Activated CD8-positive, alpha-beta T cell treated with anti-CD3 and anti-CD28 coated beads for 36 hours (primary cell): ENCODE data around the gene EHD4. TPM values are rescaled to one million over a fixed set of nuclear protein-coding genes. Genes with fewer than 3 reads are reported as not detected.

Experiments used
- ATAC-seq: fragments of 200-7000 bp; cut with Tn5 transposase; one replicate; pipeline ENCODE4 v1.10.0; 2021; ENCODE audit warnings: mild to moderate bottlenecking, moderate library complexity
- CTCF ChIA-PET: fragments of 350-600 bp; sonication (Branson Sonifier 250); formaldehyde crosslinking; loops from one replicate; lab custom pipeline; 2021; ENCODE audit warnings: antibody characterized with exemption; lab: Charles Lee
- POLR2A ChIA-PET: fragments of 350-600 bp; sonication (Branson Sonifier 250); formaldehyde crosslinking; loops from one replicate; lab custom pipeline; 2021; ENCODE audit warnings: antibody characterized with exemption; lab: Charles Lee
- DNase-seq: peaks from one replicate; pipeline ENCODE4 v3.0.0-alpha.2; 2020
- H3K27ac Mint-ChIP-seq: one replicate; pipeline ENCODE4 v1.8.0; 2021; ENCODE audit warnings: mild to moderate bottlenecking, mixed read lengths
- H3K27me3 Mint-ChIP-seq: one replicate; pipeline ENCODE4 v1.8.0; 2021; ENCODE audit warnings: mixed read lengths
- H3K36me3 Mint-ChIP-seq: one replicate; pipeline ENCODE4 v1.8.0; 2021; ENCODE audit warnings: low read depth, mixed read lengths
- H3K4me1 Mint-ChIP-seq: one replicate; pipeline ENCODE4 v1.8.0; 2021; ENCODE audit warnings: low read depth, mixed read lengths
- H3K4me3 Mint-ChIP-seq: one replicate; pipeline ENCODE4 v1.8.0; 2021; ENCODE audit warnings: mild to moderate bottlenecking, moderate library complexity, mixed read lengths
- H3K9me3 Mint-ChIP-seq: one replicate; pipeline ENCODE4 v1.8.0; 2021; ENCODE audit warnings: mixed read lengths
- intact Hi-C: fragments of 100-400 bp; cut with micrococcal nuclease; formaldehyde crosslinking; loops from one replicate; pipeline ENCODE4 v1.10.0; 2022
- total RNA-seq, 2 experiments: library from RNA; stranded (reverse); gene quantifications; one replicate each; pipeline ENCODE4 v1.2.3, GENCODE V29; 2021
- TF ChIP-seq, protein P1 (sequence below): fragments of 200-600 bp; IDR thresholded peaks from one replicate; pipeline ENCODE4 v1.8.0; 2022; ENCODE audit warnings: antibody characterized with exemption, mild to moderate bottlenecking

The EHD4 gene
- total RNA-seq, 2 experiments from 2014 or later = 22.3 to 22.6 TPM

DNA sequence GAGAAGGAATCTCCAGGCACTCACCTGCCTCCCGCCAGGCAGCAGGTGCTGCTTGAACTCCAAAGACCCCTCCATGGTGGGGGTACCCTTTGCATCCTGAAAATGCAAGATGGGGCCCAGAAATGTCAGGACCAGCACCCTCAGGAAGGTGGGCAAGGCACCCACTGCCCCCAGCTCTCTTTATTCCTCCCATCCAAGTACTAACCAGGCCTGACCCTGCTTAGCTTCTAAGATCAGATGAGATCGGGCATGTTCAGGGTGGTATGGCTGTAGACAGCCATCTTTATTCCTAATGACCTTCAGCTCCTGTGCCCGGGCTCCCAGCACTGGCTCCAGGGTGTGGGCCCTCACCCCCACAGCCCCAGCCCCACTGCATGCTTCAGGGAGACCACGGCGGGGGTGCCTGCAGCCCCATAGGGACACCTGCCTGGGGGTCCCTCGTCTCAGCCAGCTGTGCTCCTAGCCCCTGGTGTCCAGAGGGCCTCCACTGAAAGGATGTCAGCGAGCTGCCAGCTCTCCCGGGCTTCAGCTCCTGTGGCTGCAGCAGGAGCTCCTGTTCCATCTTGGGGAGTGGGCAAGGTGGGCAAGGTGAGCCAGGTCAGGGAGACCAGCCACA lies 120.5 kb downstream of the EHD4 start:
- Mint-ChIP-seq H3K36me3 (peaks cover 3% of the 10 kb centered on the region), H3K4me3 (no peak overlapping the region), H3K27me3 (no peaks in the 10 kb centered on the region), H3K4me1 (peaks cover 7% of the 10 kb centered on the region), H3K27ac (no peak overlapping the region), H3K9me3 (no peaks in the 10 kb centered on the region)
- no peak for DNase-seq
- CTCF ChIA-PET = interaction anchor here (0.7 to 1.0 kb wide), 2 partner anchors 13 kb away, joined by 3 read pairs; no protein-coding TSS in a partner anchor
- intact Hi-C loops = no loop called here
- POLR2A ChIA-PET = interaction anchor here (1.0 to 1.2 kb wide), 2 partner anchors 13 to 18 kb away, joined by 3 to 5 read pairs; no protein-coding TSS in a partner anchor
- TF ChIP-seq, protein P1, sequence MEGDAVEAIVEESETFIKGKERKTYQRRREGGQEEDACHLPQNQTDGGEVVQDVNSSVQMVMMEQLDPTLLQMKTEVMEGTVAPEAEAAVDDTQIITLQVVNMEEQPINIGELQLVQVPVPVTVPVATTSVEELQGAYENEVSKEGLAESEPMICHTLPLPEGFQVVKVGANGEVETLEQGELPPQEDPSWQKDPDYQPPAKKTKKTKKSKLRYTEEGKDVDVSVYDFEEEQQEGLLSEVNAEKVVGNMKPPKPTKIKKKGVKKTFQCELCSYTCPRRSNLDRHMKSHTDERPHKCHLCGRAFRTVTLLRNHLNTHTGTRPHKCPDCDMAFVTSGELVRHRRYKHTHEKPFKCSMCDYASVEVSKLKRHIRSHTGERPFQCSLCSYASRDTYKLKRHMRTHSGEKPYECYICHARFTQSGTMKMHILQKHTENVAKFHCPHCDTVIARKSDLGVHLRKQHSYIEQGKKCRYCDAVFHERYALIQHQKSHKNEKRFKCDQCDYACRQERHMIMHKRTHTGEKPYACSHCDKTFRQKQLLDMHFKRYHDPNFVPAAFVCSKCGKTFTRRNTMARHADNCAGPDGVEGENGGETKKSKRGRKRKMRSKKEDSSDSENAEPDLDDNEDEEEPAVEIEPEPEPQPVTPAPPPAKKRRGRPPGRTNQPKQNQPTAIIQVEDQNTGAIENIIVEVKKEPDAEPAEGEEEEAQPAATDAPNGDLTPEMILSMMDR = no peak
- ATAC-seq = no peak

DNA sequence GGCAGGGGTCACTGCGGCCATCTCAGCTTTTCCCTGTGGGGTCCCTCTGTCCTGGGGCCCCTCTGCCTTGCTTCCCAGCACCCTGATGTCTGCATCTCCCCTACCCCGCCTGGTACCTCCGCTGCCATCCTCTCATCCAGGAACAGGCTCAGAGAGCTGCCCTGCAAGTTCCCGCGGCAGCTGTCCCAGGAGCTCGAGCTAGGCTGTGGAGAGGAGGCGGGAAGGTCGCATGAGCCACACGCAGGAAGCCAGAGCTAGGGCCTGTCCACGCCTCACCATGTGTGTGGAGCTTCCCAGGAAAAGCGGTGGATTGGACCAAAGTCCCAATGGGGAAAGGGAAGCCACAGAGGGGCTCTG lies 121.2 kb downstream of the EHD4 start:
- no peak for DNase-seq
- ChIA-PET CTCF (interaction anchor here (1.0 kb wide), 1 partner anchor 77 kb away, joined by 4 read pairs; the partner anchor contains the start of gene MAPKBP1), POLR2A (no interaction called here)
- Mint-ChIP-seq H3K4me1 (peaks cover 7% of the 10 kb centered on the region), H3K36me3 (peaks cover 3% of the 10 kb centered on the region), H3K27me3 (no peaks in the 10 kb centered on the region), H3K4me3 (no peak overlapping the region), H3K27ac (no peak overlapping the region), H3K9me3 (no peaks in the 10 kb centered on the region)
- intact Hi-C loops = no loop called here
- no peak for ATAC-seq
- TF ChIP-seq, protein P1 = no peak

DNA sequence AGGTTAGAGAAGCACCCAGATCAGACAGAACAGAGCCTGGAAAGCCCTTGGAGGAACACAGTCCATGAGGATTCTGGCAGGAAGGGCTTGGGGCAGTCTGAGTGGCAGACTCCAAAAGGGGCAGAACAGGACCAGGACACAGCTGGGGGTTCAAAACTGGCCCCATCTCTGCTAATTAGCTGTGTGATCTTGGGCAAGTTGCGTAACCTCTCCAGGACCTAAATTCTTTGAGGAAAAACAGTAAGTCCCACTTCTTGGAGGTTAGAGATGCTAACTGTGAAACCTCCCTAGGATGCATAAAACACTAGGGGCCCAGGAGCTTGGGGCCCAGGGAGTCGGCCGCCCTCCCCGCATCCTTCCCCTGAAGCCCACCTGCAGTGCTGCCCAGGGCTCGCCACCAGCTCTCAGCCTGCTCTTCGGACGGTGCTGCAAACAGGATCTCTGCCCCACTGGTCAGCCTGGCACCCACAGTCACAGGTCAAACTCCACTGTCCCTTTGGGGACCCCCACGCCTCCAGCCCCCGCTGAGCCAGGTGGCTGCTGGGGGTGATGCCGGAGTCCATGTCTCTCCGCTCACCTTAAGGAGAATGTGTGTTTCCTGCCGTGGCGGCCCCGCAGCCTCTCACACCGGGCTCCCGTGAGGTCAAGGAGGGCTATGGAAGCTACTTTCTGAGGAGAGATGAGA lies 121.7 kb downstream of the EHD4 start:
- H3K36me3 Mint-ChIP-seq = peaks cover 3% of the 10 kb centered on the region
- TF ChIP-seq, protein P1 = no peak
- POLR2A ChIA-PET = no interaction called here
- H3K27me3 Mint-ChIP-seq = no peaks in the 10 kb centered on the region
- H3K4me1 Mint-ChIP-seq = peaks cover 7% of the 10 kb centered on the region
- no peak overlapping the region for H3K4me3 Mint-ChIP-seq
- H3K9me3 Mint-ChIP-seq = no peaks in the 10 kb centered on the region
- H3K27ac Mint-ChIP-seq = no peak overlapping the region
- intact Hi-C loops = no loop called here
- DNase-seq = no peak
- no peak for ATAC-seq
- CTCF ChIA-PET = interaction anchor here (1.0 kb wide), 2 partner anchors 54 to 77 kb away, joined by 4 read pairs; partner anchors contain the start of gene MAPKBP1

DNA sequence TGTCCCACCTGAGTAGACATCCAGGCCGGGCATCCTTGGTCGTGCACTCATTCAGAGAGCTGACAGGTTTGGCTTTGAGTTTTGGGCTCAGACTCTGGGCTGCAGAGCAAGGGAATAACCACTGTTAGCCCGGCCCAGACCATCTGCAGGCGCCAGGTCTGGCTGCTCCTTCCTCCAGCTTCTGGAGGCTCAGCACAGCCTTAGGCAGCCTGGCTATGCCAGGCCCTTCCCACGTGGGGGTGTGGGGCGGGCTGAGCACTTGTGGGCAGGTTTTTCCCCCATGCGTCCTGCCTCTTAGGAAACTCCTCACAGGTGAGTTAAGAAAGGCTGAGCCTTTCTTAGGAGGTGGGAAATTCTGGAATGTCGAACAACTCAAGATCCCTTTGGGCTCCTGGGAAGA lies 122.5 kb downstream of the EHD4 start:
- TF ChIP-seq, protein P1 = no peak
- no peak for DNase-seq
- Mint-ChIP-seq H3K9me3 (no peaks in the 10 kb centered on the region), H3K36me3 (peaks cover 3% of the 10 kb centered on the region), H3K4me1 (peaks cover 7% of the 10 kb centered on the region), H3K27ac (no peak overlapping the region), H3K27me3 (no peaks in the 10 kb centered on the region), H3K4me3 (no peak overlapping the region)
- intact Hi-C loops = no loop called here
- CTCF ChIA-PET = interaction anchor here (1.0 kb wide), 2 partner anchors 55 to 76 kb away, joined by 4 read pairs; partner anchors contain the start of gene MAPKBP1
- ATAC-seq = no peak
- POLR2A ChIA-PET = no interaction called here

DNA sequence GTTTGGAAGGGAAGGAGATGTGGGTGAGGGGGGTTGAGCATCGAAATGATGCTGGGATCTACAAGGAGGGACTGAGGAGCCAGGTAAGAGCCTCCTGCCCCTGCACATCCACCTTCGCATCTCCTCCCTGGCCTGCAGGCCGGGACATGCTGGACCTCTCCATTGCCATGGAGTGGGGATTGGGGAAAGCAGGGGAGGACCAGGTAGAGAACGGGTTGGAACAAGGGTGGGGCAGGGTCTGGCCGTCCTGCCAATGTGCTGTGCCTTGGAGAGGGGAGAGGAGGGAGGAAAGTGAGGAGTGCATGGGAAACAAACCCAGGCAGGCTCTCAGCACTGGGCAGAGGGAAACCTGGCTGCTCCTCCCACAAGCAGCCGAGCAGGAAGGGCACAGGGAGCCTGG lies 123.2 kb downstream of the EHD4 start:
- ATAC-seq = no peak
- no peak overlapping the region for H3K27ac Mint-ChIP-seq
- POLR2A ChIA-PET = interaction anchor here (0.8 kb wide), 1 partner anchor 14 kb away, joined by 3 read pairs; no protein-coding TSS in a partner anchor
- intact Hi-C loops = no loop called here
- CTCF ChIA-PET = no interaction called here
- no peak for DNase-seq
- H3K36me3 Mint-ChIP-seq = peaks cover 3% of the 10 kb centered on the region
- H3K27me3 Mint-ChIP-seq = no peaks in the 10 kb centered on the region
- no peaks in the 10 kb centered on the region for H3K9me3 Mint-ChIP-seq
- H3K4me3 Mint-ChIP-seq = no peak overlapping the region
- TF ChIP-seq, protein P1 = no peak
- H3K4me1 Mint-ChIP-seq = peaks cover 7% of the 10 kb centered on the region
